Colonic mucosa (tissue), 4 donors: ENCODE data around the gene TMEM132E. TPM values are rescaled to one million over a fixed set of nuclear protein-coding genes. Genes with fewer than 3 reads are reported as not detected.

Experiments
- DNase-seq: peaks from one replicate; pipeline ENCODE4 v3.0.0-alpha.2; 2020
- H3K27ac ChIP-seq: fragments of 200-600 bp; one replicate; pipeline ENCODE4 v1.8.0; 2021
- H3K27me3 ChIP-seq: fragments of 200-600 bp; one replicate; pipeline ENCODE4 v1.8.0; 2021
- H3K36me3 ChIP-seq: fragments of 200-600 bp; one replicate; pipeline ENCODE4 v1.8.0; 2021
- H3K4me1 ChIP-seq: fragments of 200-600 bp; one replicate; pipeline ENCODE4 v1.8.0; 2021; ENCODE audit warnings: mild to moderate bottlenecking
- H3K4me3 ChIP-seq: fragments of 200-600 bp; one replicate; pipeline ENCODE4 v1.8.0; 2021
- H3K9ac ChIP-seq, 2 donors: one replicate each; pipeline ENCODE4 v1.7.0; 2013; ENCODE audit warnings: control low read depth in 2 of 2, low read depth in 2 of 2, low read length in 2 of 2
- H3K9me3 ChIP-seq: fragments of 200-600 bp; one replicate; pipeline ENCODE4 v1.8.0; 2021
- CTCF ChIP-seq: fragments of 200-600 bp; IDR thresholded peaks from one replicate; pipeline ENCODE4 v1.8.0; 2022; ENCODE audit warnings: antibody characterized with exemption, mild to moderate bottlenecking
- intact Hi-C: fragments of 100-400 bp; cut with DNase I; formaldehyde crosslinking; loops from one replicate; pipeline ENCODE4 v1.14.1; 2022
- total RNA-seq, 2 donors: library from RNA; stranded (reverse); fragmentation: NEBNext Ultra II Directional in 1 of 2; extraction: Animal tissue kit (Norgen Biotek cat#: 25700) in 1 of 2; gene quantifications; one replicate each; pipeline ENCODE4 v1.2.1, GENCODE V29; 2021
- donor health status: healthy.
- donor health status: DM: no; HTN: no; CAD: no.
- donor health status: DM: no; HTN: no; CAD: no.

Gene TMEM132E
- total RNA-seq, 2 donors from 2014 or later: 0.10 to 0.11 TPM

- Histone ChIP-seq H3K4me1 (no peaks in the 10 kb centered on the region), H3K27me3 (no peaks in the 10 kb centered on the region), H3K9ac (no peak overlapping the region), H3K36me3 (no peaks in the 10 kb centered on the region), H3K9me3 (no peaks in the 10 kb centered on the region), H3K4me3 (no peak overlapping the region), H3K27ac (no peak overlapping the region)
- TF ChIP-seq CTCF: no peak
- no peak for DNase-seq
- intact Hi-C loops: no loop called here
These were observed 27.4 kb downstream of the TMEM132E start for GRCh38 chr17:34606763-34607162.

DNA sequence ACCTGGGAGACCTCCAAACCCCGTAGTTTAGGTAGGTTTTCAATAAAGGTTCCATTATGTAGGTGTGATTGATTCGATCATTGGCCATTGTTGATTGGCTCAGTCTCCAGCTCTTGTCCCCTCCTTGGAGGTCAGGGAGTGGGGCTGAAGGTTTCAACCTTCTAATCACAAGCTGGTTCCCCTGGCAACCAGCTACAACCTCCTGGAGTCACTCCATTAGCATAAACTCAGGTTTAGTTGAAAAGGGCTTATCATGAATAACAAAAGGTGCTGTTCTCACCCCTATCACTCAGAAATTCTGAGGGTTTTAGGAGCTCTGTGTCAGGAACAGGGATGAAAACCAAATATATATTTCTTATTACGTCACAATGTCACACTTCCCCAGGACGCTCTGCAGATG, 28.5 kb downstream of the TMEM132E start:
- TF ChIP-seq CTCF: no peak
- Histone ChIP-seq H3K9me3 (no peaks in the 10 kb centered on the region), H3K36me3 (no peaks in the 10 kb centered on the region), H3K27ac (no peak overlapping the region), H3K4me1 (no peaks in the 10 kb centered on the region), H3K4me3 (no peak overlapping the region), H3K27me3 (no peaks in the 10 kb centered on the region), H3K9ac (no peak overlapping the region)
- no peak for DNase-seq
- intact Hi-C loops: no loop called here

- Histone ChIP-seq H3K27ac (no peak overlapping the region), H3K4me1 (no peaks in the 10 kb centered on the region), H3K9ac (no peak overlapping the region), H3K4me3 (no peak overlapping the region), H3K9me3 (no peaks in the 10 kb centered on the region), H3K36me3 (no peaks in the 10 kb centered on the region), H3K27me3 (no peaks in the 10 kb centered on the region)
- no peak for TF ChIP-seq CTCF
- DNase-seq: no peak
- intact Hi-C loops: no loop called here
These were observed 29.8 kb downstream of the TMEM132E start for GRCh38 chr17:34609210-34609609.

DNA sequence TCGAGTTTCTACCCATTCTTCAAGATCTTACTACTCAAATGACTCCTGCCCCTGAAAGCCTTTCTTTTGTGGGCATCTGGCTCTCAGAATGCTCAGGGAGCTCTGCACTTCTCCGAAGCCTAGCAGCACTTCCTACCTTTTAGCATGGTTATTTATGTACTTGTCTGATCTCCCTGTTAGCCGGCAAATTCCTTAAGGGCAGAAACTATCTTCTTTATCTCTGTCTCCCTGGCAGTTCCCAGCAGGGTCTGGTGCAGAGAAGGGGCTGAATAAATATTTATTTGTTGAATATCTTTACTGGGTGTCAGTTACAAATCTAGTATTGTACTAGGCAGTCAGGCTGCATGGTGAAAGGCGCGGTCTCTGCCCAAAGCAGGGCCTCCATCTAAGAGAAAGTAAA, 30.7 kb downstream of the TMEM132E start:
- DNase-seq: no peak
- Histone ChIP-seq H3K4me3 (no peak overlapping the region), H3K36me3 (no peaks in the 10 kb centered on the region), H3K4me1 (no peaks in the 10 kb centered on the region), H3K27me3 (no peaks in the 10 kb centered on the region), H3K9me3 (no peaks in the 10 kb centered on the region), H3K9ac (no peak overlapping the region), H3K27ac (no peak overlapping the region)
- intact Hi-C loops: no loop called here
- no peak for TF ChIP-seq CTCF

GRCh38 chr17:34610506-34610905, 31.1 kb downstream of the TMEM132E start:
- intact Hi-C loops: no loop called here
- Histone ChIP-seq H3K4me1 (no peaks in the 10 kb centered on the region), H3K4me3 (no peak overlapping the region), H3K9me3 (no peaks in the 10 kb centered on the region), H3K27me3 (no peaks in the 10 kb centered on the region), H3K36me3 (no peaks in the 10 kb centered on the region), H3K27ac (no peak overlapping the region), H3K9ac (no peak overlapping the region)
- TF ChIP-seq CTCF: no peak
- DNase-seq: no peak
